GM03348 (cell line): ENCODE data around the gene DKKL1.
"Not testable (repeated sequence)": the region's sequence is repeated elsewhere in the genome, so short reads cannot be mapped to it uniquely, and the experiment has no call there.

Experiments used
- DNase-seq: peaks from one replicate; pipeline ENCODE4 v3.0.0; 2012; ENCODE audit warnings: low spot score

Gene DKKL1

GRCh38 chr19:49362048-49362928 lies 1.4 kb upstream of the DKKL1 start, which contains the start of gene TEAD2:
Gene TEAD2, minus strand, starts transcription at chr19:49362416. Its CDS starts 2,341 bp downstream, at chr19:49360075.
- DNase-seq: peak; percentile 93

GRCh38 chr19:49362929-49363267 lies 779 bp upstream of the DKKL1 start:
- DNase-seq: peak; percentile 51

- no peak for DNase-seq
Measured at GRCh38 chr19:49364083-49364737, 533 bp downstream of the DKKL1 start.

- no peak for DNase-seq
Measured at GRCh38 chr19:49366110-49366509, 2.4 kb downstream of the DKKL1 start.

GRCh38 chr19:49368711-49369358 lies 5.2 kb downstream of the DKKL1 start:
- DNase-seq: no peak

- no peak for DNase-seq
Measured at GRCh38 chr19:49371184-49371583, 7.5 kb downstream of the DKKL1 start.

GRCh38 chr19:49373174-49373573 lies 9.5 kb downstream of the DKKL1 start:
- not testable (repeated sequence) for DNase-seq

GRCh38 chr19:49374665-49375434 lies 11.2 kb downstream of the DKKL1 start:
- DNase-seq: no peak

GRCh38 chr19:49378512-49378911 lies 14.8 kb downstream of the DKKL1 start:
- no peak for DNase-seq

GRCh38 chr19:49380391-49380790 lies 16.7 kb downstream of the DKKL1 start:
- DNase-seq: no peak

- no peak for DNase-seq
Measured at GRCh38 chr19:49382639-49383038, 19.0 kb downstream of the DKKL1 start.

- no peak for DNase-seq
Measured at GRCh38 chr19:49383599-49383998, 19.9 kb downstream of the DKKL1 start.

- DNase-seq: peak; percentile 70
Measured at GRCh38 chr19:49387936-49388372, 24.3 kb downstream of the DKKL1 start, which contains the start of gene KASH5. Gene KASH5, plus strand, starts transcription at chr19:49388249. Its CDS starts 2,635 bp downstream, at chr19:49390884.

GRCh38 chr19:49389406-49389805 lies 25.7 kb downstream of the DKKL1 start:
- DNase-seq: no peak

- no peak for DNase-seq
Measured at GRCh38 chr19:49390131-49390928, 26.7 kb downstream of the DKKL1 start.

- no peak for DNase-seq
Measured at GRCh38 chr19:49390929-49391359, 27.3 kb downstream of the DKKL1 start.

- peak; percentile 87 for DNase-seq
Measured at GRCh38 chr19:49391581-49392399, 28.1 kb downstream of the DKKL1 start.

- no peak for DNase-seq
Measured at GRCh38 chr19:49393881-49394280, 30.2 kb downstream of the DKKL1 start.

- no peak for DNase-seq
Measured at GRCh38 chr19:49395581-49396407, 32.1 kb downstream of the DKKL1 start.
